K562 (cell line): ENCODE results near the gene IRF5. TPM values are rescaled to one million over a fixed set of nuclear protein-coding genes. Genes with fewer than 3 reads are reported as not detected.
A peak's percentile ranks its signal among the peaks of the same experiment; 100 is the strongest.

Experiments used
- COPS2 ChIP-seq: fragments of 450-650 bp; conservative IDR thresholded peaks from 2 replicates; pipeline ENCODE4 v1.6.1; 2016; ENCODE audit warnings: mild to moderate bottlenecking, moderate library complexity
- DDX20 ChIP-seq: fragments of 450-650 bp; IDR thresholded peaks from 2 replicates; pipeline ENCODE4 v1.6.1; 2016; ENCODE audit warnings: missing genetic modification characterization, low read depth, mild to moderate bottlenecking, missing compliant biosample characterization, moderate library complexity
- SP1 ChIP-seq: sonication (generic); formaldehyde crosslinking; IDR thresholded peaks from 2 replicates; pipeline ENCODE4 v1.8.1; 2022; ENCODE audit warnings: mild to moderate bottlenecking, missing genetic modification reagents
- SRSF7 ChIP-seq: fragments of 200-400 bp; formaldehyde crosslinking; optimal IDR thresholded peaks from 2 replicates; pipeline ENCODE3; 2017; ENCODE audit warnings: mild to moderate bottlenecking, low read depth, low read length
- WHSC1 ChIP-seq: IDR thresholded peaks from one replicate; pipeline ENCODE4 v1.6.1; 2012; ENCODE audit warnings: low read length, control low read depth, inconsistent platforms
- ZNF140 ChIP-seq: fragments of 250-450 bp; sonication (Bioruptor Pico); IDR thresholded peaks from 2 replicates; pipeline ENCODE4 v1.8.0; 2021; ENCODE audit warnings: moderate library complexity, mild to moderate bottlenecking, inconsistent platforms
- polyA plus RNA-seq, 8 experiments: library from polyadenylated mRNA; depleted of rRNA in 4 of 8; stranded (reverse) in 5 of 8; unstranded in 3 of 8; fragments of >200 nt; fragmentation: Nextera tagmentation in 2 of 8; fragmentation: Illumina TruSeq in 1 of 8; extraction: Ambion mirVana in 2 of 8; extraction: Trizol in 1 of 8; gene quantifications; 2 replicates each; pipeline versions ENCODE4 v1.2.1 to v1.2.3, GENCODE V29; 2011 to 2014; ENCODE audit warnings: inconsistent platforms in 1 of 8, missing spikeins in 1 of 8
- total RNA-seq, 7 experiments: library from RNA; depleted of rRNA in 6 of 7; stranded (reverse); fragments of >200 nt in 6 of 7; fragmentation: Illumina TruSeq in 2 of 7; extraction: Trizol in 2 of 7; gene quantifications; 2 replicates each; pipeline versions ENCODE4 v1.2.1 to v1.2.3, GENCODE V29; 2011 to 2021; ENCODE audit warnings: low replicate concordance in 1 of 7
- TF ChIP-seq, protein P1 (sequence below): IDR thresholded peaks from 2 replicates; pipeline ENCODE4 v1.6.1; 2011; ENCODE audit warnings: borderline replicate concordance, low read depth, mild to moderate bottlenecking, moderate library complexity, low read length; ENCODE audit not compliant: insufficient read depth, poor library complexity, severe bottlenecking
- TF ChIP-seq, protein P2 (sequence below): fragments of 250-450 bp; sonication (Bioruptor Pico); IDR thresholded peaks from 2 replicates; pipeline ENCODE4 v1.5.0; 2021; ENCODE audit warnings: mild to moderate bottlenecking, borderline replicate concordance

Gene IRF5
- total and polyA plus RNA-seq, 9 of the 15 experiments (the other 6 are each of a cell fraction or from before 2014, with no cell fraction given) = 0.04 TPM; not detected in 8

DNA sequence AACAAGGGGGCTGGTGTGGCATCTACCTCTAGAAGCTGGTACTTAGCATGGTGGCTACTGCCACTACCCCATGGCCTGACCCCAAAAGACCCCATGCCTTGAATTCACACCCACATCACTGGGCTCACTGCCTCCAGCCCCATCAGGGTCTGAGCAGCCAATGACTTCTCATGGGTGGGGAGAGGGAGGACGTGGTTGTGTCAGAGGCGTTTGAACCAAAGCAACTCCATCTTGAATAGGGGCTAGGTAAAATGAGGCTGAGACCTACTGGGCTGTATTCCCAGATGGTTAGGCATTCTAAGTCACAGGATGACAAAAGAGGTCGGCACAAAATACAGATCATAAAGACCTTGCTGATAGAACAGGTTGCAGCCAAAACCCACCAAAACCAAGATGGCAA, 42.4 kb upstream of the IRF5 start (continued):
- TF ChIP-seq COPS2 (no peak), SRSF7 (no peak), SP1 (CRISPR knock-in tag) (no peak), DDX20 (tag) (peak; percentile 70; the same call in 1 of the 2 replicates), WHSC1 (no peak), ZNF140 (CRISPR knock-in tag) (no peak)
- TF ChIP-seq, protein P1, sequence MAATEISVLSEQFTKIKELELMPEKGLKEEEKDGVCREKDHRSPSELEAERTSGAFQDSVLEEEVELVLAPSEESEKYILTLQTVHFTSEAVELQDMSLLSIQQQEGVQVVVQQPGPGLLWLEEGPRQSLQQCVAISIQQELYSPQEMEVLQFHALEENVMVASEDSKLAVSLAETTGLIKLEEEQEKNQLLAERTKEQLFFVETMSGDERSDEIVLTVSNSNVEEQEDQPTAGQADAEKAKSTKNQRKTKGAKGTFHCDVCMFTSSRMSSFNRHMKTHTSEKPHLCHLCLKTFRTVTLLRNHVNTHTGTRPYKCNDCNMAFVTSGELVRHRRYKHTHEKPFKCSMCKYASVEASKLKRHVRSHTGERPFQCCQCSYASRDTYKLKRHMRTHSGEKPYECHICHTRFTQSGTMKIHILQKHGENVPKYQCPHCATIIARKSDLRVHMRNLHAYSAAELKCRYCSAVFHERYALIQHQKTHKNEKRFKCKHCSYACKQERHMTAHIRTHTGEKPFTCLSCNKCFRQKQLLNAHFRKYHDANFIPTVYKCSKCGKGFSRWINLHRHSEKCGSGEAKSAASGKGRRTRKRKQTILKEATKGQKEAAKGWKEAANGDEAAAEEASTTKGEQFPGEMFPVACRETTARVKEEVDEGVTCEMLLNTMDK = no peak
- TF ChIP-seq, protein P2, sequence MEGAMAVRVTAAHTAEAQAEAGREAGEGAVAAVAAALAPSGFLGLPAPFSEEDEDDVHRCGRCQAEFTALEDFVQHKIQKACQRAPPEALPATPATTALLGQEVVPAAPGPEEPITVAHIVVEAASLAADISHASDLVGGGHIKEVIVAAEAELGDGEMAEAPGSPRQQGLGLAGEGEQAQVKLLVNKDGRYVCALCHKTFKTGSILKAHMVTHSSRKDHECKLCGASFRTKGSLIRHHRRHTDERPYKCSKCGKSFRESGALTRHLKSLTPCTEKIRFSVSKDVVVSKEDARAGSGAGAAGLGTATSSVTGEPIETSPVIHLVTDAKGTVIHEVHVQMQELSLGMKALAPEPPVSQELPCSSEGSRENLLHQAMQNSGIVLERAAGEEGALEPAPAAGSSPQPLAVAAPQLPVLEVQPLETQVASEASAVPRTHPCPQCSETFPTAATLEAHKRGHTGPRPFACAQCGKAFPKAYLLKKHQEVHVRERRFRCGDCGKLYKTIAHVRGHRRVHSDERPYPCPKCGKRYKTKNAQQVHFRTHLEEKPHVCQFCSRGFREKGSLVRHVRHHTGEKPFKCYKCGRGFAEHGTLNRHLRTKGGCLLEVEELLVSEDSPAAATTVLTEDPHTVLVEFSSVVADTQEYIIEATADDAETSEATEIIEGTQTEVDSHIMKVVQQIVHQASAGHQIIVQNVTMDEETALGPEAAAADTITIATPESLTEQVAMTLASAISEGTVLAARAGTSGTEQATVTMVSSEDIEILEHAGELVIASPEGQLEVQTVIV (CRISPR knock-in tag) = no peak
